ENCODE measurements around the gene NOP10.
A peak's percentile ranks its signal among the peaks of the same experiment; 100 is the strongest.
"Not testable (repeated sequence)": the region's sequence is repeated elsewhere in the genome, so short reads cannot be mapped to it uniquely, and the experiment has no call there.

NOP10 gene

GRCh38 chr15:34358948-34359347 lies 16.0 kb upstream of the NOP10 start:
- no peak for DNase-seq (ENCODE audit: low read depth)

- DNase-seq (ENCODE audit: low read depth): no peak
These were observed 15.4 kb upstream of the NOP10 start for GRCh38 chr15:34358367-34358766.

- DNase-seq (ENCODE audit: low read depth): no peak
These were observed 14.7 kb upstream of the NOP10 start for GRCh38 chr15:34357653-34358052.

- no peak for DNase-seq (ENCODE audit: low read depth)
These were observed 12.3 kb upstream of the NOP10 start for GRCh38 chr15:34355241-34355640.

- DNase-seq (ENCODE audit: low read depth): no peak
These were observed 11.3 kb upstream of the NOP10 start for GRCh38 chr15:34354286-34354685.

- DNase-seq (ENCODE audit: low read depth): no peak
These were observed 10.7 kb upstream of the NOP10 start for GRCh38 chr15:34353627-34354026.

GRCh38 chr15:34352996-34353395 lies 10.1 kb upstream of the NOP10 start:
- DNase-seq (ENCODE audit: low read depth): not testable (repeated sequence)

- DNase-seq (ENCODE audit: low read depth): no peak
These were observed 6.8 kb upstream of the NOP10 start for GRCh38 chr15:34349769-34350168.

- DNase-seq (ENCODE audit: low read depth): no peak
These were observed 5.9 kb upstream of the NOP10 start for GRCh38 chr15:34348735-34349300.

GRCh38 chr15:34347951-34348638 lies 5.2 kb upstream of the NOP10 start:
- no peak for DNase-seq (ENCODE audit: low read depth)

- DNase-seq (ENCODE audit: low read depth): not testable (repeated sequence)
These were observed 661 bp downstream of the NOP10 start for GRCh38 chr15:34342213-34342736.

GRCh38 chr15:34341381-34342212 lies 1.3 kb downstream of the NOP10 start:
- no peak for DNase-seq (ENCODE audit: low read depth)

GRCh38 chr15:34339946-34340345 lies 3.0 kb downstream of the NOP10 start:
- no peak for DNase-seq (ENCODE audit: low read depth)

- DNase-seq (ENCODE audit: low read depth): no peak
These were observed 4.6 kb downstream of the NOP10 start for GRCh38 chr15:34338347-34338746.

GRCh38 chr15:34337557-34338306 lies 5.2 kb downstream of the NOP10 start, which contains the start of gene SLC12A6:
TSS of gene SLC12A6 (minus strand) at chr15:34337781. CDS start at chr15:34336680, 1,101 bp downstream.
- DNase-seq (ENCODE audit: low read depth): peak; percentile 83

GRCh38 chr15:34336991-34337556 lies 5.9 kb downstream of the NOP10 start:
- no peak for DNase-seq (ENCODE audit: low read depth)

GRCh38 chr15:34336231-34336990 lies 6.5 kb downstream of the NOP10 start:
- no peak for DNase-seq (ENCODE audit: low read depth)

- no peak for DNase-seq (ENCODE audit: low read depth)
These were observed 7.5 kb downstream of the NOP10 start for GRCh38 chr15:34335176-34336032.

GRCh38 chr15:34334672-34335071 lies 8.3 kb downstream of the NOP10 start:
- no peak for DNase-seq (ENCODE audit: low read depth)

- no peak for DNase-seq (ENCODE audit: low read depth)
These were observed 10.3 kb downstream of the NOP10 start for GRCh38 chr15:34332553-34333120.

All from fibroblast of the conjunctiva (primary cell).